ENCODE results near the gene OBI1.

The OBI1 gene

DNA sequence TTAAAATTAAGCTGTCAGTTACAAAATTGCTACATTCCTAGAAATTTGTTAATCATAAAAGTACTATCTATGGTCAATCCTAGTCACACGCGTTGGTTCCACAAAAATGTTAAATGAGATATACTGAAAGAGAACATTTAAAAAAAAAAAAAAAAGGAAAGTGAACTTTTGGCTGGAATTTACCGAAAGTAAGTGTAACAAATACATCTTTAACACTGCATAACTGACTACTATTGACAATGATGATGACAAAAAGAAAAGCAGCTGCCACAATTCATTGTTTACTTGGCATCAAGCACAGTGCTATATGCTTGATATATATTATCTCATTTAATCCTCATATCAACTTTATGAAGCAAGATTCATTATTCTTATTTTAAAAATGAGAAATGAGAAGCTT is 35.8 kb downstream of the OBI1 start:
- FAIRE-seq, result no peak
- DNase-seq (ENCODE audit: insufficient read length, low spot score), result no peak
- TF ChIP-seq SPI1 (IDR thresholded peaks at IDR 0.05; ENCODE audit: low read depth, low read length), result no peak
- no peak for TF ChIP-seq TAF1 (IDR thresholded peaks at IDR 0.05; ENCODE audit: low read depth, low read length)
- no peak for TF ChIP-seq POLR2AphosphoS5 (IDR thresholded peaks at IDR 0.05; ENCODE audit: low read depth, low read length)
- no peak for TF ChIP-seq POU2F2 (IDR thresholded peaks at IDR 0.05; ENCODE audit: low read depth, low read length)

GRCh38 chr13:78620936-78621470 is 38.0 kb downstream of the OBI1 start:
- FAIRE-seq (no peak), DNase-seq (ENCODE audit: insufficient read length, low spot score) (no peak)
- no peak for TF ChIP-seq TAF1 (IDR thresholded peaks at IDR 0.05; ENCODE audit: low read depth, low read length)
- no peak for TF ChIP-seq SPI1 (IDR thresholded peaks at IDR 0.05; ENCODE audit: low read depth, low read length)
- TF ChIP-seq POU2F2 (IDR thresholded peaks at IDR 0.05; ENCODE audit: low read depth, low read length), result no peak
- TF ChIP-seq POLR2AphosphoS5 (IDR thresholded peaks at IDR 0.05; ENCODE audit: low read depth, low read length), result no peak
- TF ChIP-seq PAX5 (IDR thresholded peaks at IDR 0.05; ENCODE audit: insufficient read depth, low read length, severe bottlenecking), result no peak
- no peak for TF ChIP-seq POLR2A (IDR thresholded peaks at IDR 0.05; ENCODE audit: low read depth, low read length)

GRCh38 chr13:78618411-78618810 is 40.5 kb downstream of the OBI1 start:
- TF ChIP-seq POU2F2 (IDR thresholded peaks at IDR 0.05; ENCODE audit: low read depth, low read length) (no peak), POLR2A (IDR thresholded peaks at IDR 0.05; ENCODE audit: low read depth, low read length) (no peak), SPI1 (IDR thresholded peaks at IDR 0.05; ENCODE audit: low read depth, low read length) (no peak), POLR2AphosphoS5 (IDR thresholded peaks at IDR 0.05; ENCODE audit: low read depth, low read length) (no peak), TAF1 (IDR thresholded peaks at IDR 0.05; ENCODE audit: low read depth, low read length) (no peak), PAX5 (IDR thresholded peaks at IDR 0.05; ENCODE audit: insufficient read depth, low read length, severe bottlenecking) (no peak)
- FAIRE-seq (no peak), DNase-seq (ENCODE audit: insufficient read length, low spot score) (no peak)

GRCh38 chr13:78611040-78611439 is 47.9 kb downstream of the OBI1 start:
- DNase-seq (ENCODE audit: insufficient read length, low spot score) (no peak), FAIRE-seq (no peak)
- no peak for TF ChIP-seq POLR2A (IDR thresholded peaks at IDR 0.05; ENCODE audit: low read depth, low read length)
- TF ChIP-seq POU2F2 (IDR thresholded peaks at IDR 0.05; ENCODE audit: low read depth, low read length), result no peak
- no peak for TF ChIP-seq SPI1 (IDR thresholded peaks at IDR 0.05; ENCODE audit: low read depth, low read length)
- no peak for TF ChIP-seq POLR2AphosphoS5 (IDR thresholded peaks at IDR 0.05; ENCODE audit: low read depth, low read length)
- TF ChIP-seq TAF1 (IDR thresholded peaks at IDR 0.05; ENCODE audit: low read depth, low read length), result no peak
- no peak for TF ChIP-seq PAX5 (IDR thresholded peaks at IDR 0.05; ENCODE audit: insufficient read depth, low read length, severe bottlenecking)

- no peak for FAIRE-seq
- TF ChIP-seq PAX5 (IDR thresholded peaks at IDR 0.05; ENCODE audit: insufficient read depth, low read length, severe bottlenecking) (no peak), SPI1 (IDR thresholded peaks at IDR 0.05; ENCODE audit: low read depth, low read length) (no peak), TAF1 (IDR thresholded peaks at IDR 0.05; ENCODE audit: low read depth, low read length) (no peak), POLR2A (IDR thresholded peaks at IDR 0.05; ENCODE audit: low read depth, low read length) (no peak), POLR2AphosphoS5 (IDR thresholded peaks at IDR 0.05; ENCODE audit: low read depth, low read length) (no peak), POU2F2 (IDR thresholded peaks at IDR 0.05; ENCODE audit: low read depth, low read length) (no peak)
- no peak for DNase-seq (ENCODE audit: insufficient read length, low spot score)
Observed at GRCh38 chr13:78610381-78610883, 48.5 kb downstream of the OBI1 start.

GRCh38 chr13:78609464-78610205 is 49.3 kb downstream of the OBI1 start:
- DNase-seq (ENCODE audit: insufficient read length, low spot score) (no peak), FAIRE-seq (no peak)
- TF ChIP-seq PAX5 (IDR thresholded peaks at IDR 0.05; ENCODE audit: insufficient read depth, low read length, severe bottlenecking) (no peak), SPI1 (IDR thresholded peaks at IDR 0.05; ENCODE audit: low read depth, low read length) (no peak), POLR2AphosphoS5 (IDR thresholded peaks at IDR 0.05; ENCODE audit: low read depth, low read length) (no peak)

- FAIRE-seq (no peak), DNase-seq (ENCODE audit: insufficient read length, low spot score) (no peak)
- TF ChIP-seq POLR2A (IDR thresholded peaks at IDR 0.05; ENCODE audit: low read depth, low read length) (no peak), POLR2AphosphoS5 (IDR thresholded peaks at IDR 0.05; ENCODE audit: low read depth, low read length) (no peak), SPI1 (IDR thresholded peaks at IDR 0.05; ENCODE audit: low read depth, low read length) (no peak), PAX5 (IDR thresholded peaks at IDR 0.05; ENCODE audit: insufficient read depth, low read length, severe bottlenecking) (no peak), POU2F2 (IDR thresholded peaks at IDR 0.05; ENCODE audit: low read depth, low read length) (no peak), TAF1 (IDR thresholded peaks at IDR 0.05; ENCODE audit: low read depth, low read length) (no peak)
Observed at GRCh38 chr13:78608688-78609463, 50.1 kb downstream of the OBI1 start.

GRCh38 chr13:78608252-78608687 is 50.7 kb downstream of the OBI1 start:
- DNase-seq (ENCODE audit: insufficient read length, low spot score) (no peak), FAIRE-seq (no peak)
- TF ChIP-seq POLR2A (IDR thresholded peaks at IDR 0.05; ENCODE audit: low read depth, low read length) (no peak), POU2F2 (IDR thresholded peaks at IDR 0.05; ENCODE audit: low read depth, low read length) (no peak), TAF1 (IDR thresholded peaks at IDR 0.05; ENCODE audit: low read depth, low read length) (no peak), POLR2AphosphoS5 (IDR thresholded peaks at IDR 0.05; ENCODE audit: low read depth, low read length) (no peak), SPI1 (IDR thresholded peaks at IDR 0.05; ENCODE audit: low read depth, low read length) (no peak), PAX5 (IDR thresholded peaks at IDR 0.05; ENCODE audit: insufficient read depth, low read length, severe bottlenecking) (no peak)
